ENCODE data around the gene CCDC97.
"Not testable (repeated sequence)": the region's sequence is repeated elsewhere in the genome, so short reads cannot be mapped to it uniquely, and the experiment has no call there.

CCDC97 gene

GRCh38 chr19:41366089-41366488 is 56.1 kb downstream of the CCDC97 start:
- H3K4me3 ChIP-seq (ENCODE audit: low read depth, low read length) = no peak overlapping the region
- TF ChIP-seq CTCF (IDR thresholded peaks at IDR 0.05; ENCODE audit: borderline replicate concordance, insufficient read depth, low read depth, low read length) = peak; percentile 60

GRCh38 chr19:41367848-41368301 is 57.9 kb downstream of the CCDC97 start:
- TF ChIP-seq CTCF (IDR thresholded peaks at IDR 0.05; ENCODE audit: borderline replicate concordance, insufficient read depth, low read depth, low read length) = no peak
- H3K4me3 ChIP-seq (ENCODE audit: low read depth, low read length) = no peak overlapping the region

GRCh38 chr19:41369769-41370168 is 59.8 kb downstream of the CCDC97 start:
- no peak overlapping the region for H3K4me3 ChIP-seq (ENCODE audit: low read depth, low read length)
- no peak for TF ChIP-seq CTCF (IDR thresholded peaks at IDR 0.05; ENCODE audit: borderline replicate concordance, insufficient read depth, low read depth, low read length)

GRCh38 chr19:41371119-41371518 is 61.1 kb downstream of the CCDC97 start:
- not testable (repeated sequence) for H3K4me3 ChIP-seq (ENCODE audit: low read depth, low read length)

GRCh38 chr19:41371541-41371940 is 61.6 kb downstream of the CCDC97 start:
- H3K4me3 ChIP-seq (ENCODE audit: low read depth, low read length) = no peak overlapping the region
- TF ChIP-seq CTCF (IDR thresholded peaks at IDR 0.05; ENCODE audit: borderline replicate concordance, insufficient read depth, low read depth, low read length) = no peak

GRCh38 chr19:41372501-41372900 is 62.5 kb downstream of the CCDC97 start:
- no peak for TF ChIP-seq CTCF (IDR thresholded peaks at IDR 0.05; ENCODE audit: borderline replicate concordance, insufficient read depth, low read depth, low read length)
- no peak overlapping the region for H3K4me3 ChIP-seq (ENCODE audit: low read depth, low read length)

GRCh38 chr19:41373993-41374392 is 64.0 kb downstream of the CCDC97 start:
- TF ChIP-seq CTCF (IDR thresholded peaks at IDR 0.05; ENCODE audit: borderline replicate concordance, insufficient read depth, low read depth, low read length) = no peak
- no peak overlapping the region for H3K4me3 ChIP-seq (ENCODE audit: low read depth, low read length)

Measured in GM12875 (cell line).